ENCODE results near the gene CDH26.

The CDH26 gene

DNA sequence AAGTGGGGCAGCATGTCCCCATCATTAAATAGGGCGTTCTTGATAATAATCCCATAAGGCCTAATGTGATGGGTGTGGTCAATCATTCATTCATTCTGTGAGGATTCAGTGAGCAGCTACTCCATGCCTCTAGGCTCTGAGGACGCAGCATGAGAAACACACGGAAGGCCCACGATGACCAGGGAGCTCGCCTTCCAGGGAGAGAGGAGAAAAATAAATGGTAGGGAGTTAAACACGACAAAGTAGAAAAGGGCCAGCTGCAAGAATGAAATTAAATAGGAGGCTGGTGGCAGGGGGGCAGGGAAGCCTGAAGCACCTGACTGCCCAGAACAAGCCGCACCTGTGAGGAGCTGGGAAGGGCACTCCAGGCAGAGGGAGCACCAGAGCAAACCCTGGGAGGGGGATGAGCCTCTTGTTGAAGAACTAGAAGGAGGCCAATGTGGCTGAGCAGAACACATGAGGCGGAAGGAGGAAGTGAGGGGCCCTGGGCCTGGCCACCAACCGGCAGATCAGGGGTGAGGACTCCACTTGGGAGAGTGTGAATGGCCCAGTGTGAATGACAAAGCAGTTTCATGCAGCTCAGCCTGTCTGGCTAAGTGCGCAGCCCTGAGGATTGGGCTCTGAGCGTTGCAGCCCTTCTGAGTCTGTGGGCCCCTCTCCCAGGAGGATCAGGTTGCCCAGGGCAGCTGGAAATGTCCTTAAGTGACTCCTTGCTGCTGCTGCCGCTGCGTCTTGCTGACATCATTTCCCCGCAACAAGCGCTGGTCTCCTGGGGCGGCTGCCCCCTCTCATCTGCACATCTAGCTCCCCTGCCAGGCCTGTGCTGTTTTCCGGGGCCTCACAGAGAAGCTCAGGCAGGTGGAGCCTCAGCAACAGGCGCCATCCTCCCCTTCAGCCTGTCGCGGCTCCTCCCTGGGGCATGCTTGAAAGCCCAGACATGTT lies 99.9 kb downstream of the CDH26 start:
- in situ Hi-C loops (cut with MboI; ENCODE audit: low sequenced_read_pairs) = no loop called here

DNA sequence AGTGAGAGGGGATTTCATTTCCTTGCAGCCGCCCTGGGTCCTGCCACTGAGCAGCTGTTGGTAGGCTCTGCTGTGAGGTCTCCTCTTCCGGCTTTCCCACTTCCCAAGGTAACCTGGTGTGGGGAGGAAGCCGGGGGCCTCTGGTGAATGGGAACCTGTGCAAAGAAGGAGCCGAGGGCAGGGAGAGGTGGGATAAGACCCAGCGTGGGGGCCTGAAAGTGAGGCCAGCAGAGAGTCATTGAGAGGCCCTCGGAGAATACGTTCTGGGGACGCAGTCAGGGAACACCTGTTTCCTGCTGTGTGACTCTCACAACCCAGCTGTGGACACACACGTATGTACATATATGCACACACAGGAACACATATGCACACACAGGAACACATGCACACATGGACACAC lies 100.7 kb downstream of the CDH26 start:
- in situ Hi-C loops (cut with MboI; ENCODE audit: low sequenced_read_pairs) = no loop called here

DNA sequence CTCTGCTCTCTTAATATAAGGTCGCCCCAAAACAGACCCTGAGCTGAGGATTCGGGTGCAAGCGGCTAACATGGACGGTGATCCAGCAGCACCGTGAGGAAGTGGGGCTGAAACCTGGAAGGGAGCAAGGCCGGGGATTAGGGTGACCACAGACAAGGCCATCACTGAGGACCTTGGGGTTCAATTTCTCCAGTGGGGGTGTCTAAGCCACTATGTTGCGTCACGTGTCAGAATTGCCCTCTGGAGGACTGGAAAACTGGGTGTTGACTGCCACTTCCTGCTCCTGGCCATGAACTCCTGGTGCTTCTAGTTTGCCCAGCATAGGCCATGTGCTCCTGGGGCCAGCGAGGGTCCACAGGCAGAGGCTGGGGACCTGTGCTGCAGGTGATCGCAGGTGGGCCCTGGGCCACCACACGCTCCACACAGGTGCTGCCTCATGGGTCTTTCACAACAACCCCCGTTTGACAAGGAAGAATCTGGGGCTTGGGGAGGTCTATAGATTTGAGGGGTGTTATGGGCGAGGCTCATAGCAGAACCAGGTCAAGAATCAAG lies 101.9 kb downstream of the CDH26 start:
- in situ Hi-C loops (cut with MboI; ENCODE audit: low sequenced_read_pairs) = no loop called here

- in situ Hi-C loops (cut with MboI; ENCODE audit: low sequenced_read_pairs) = no loop called here
These were observed 102.4 kb downstream of the CDH26 start for GRCh38 chr20:60060593-60060992.

GRCh38 chr20:60062431-60063047 lies 104.3 kb downstream of the CDH26 start:
- in situ Hi-C loops (cut with MboI; ENCODE audit: low sequenced_read_pairs) = no loop called here

GRCh38 chr20:60063048-60063451 lies 104.8 kb downstream of the CDH26 start:
- in situ Hi-C loops (cut with MboI; ENCODE audit: low sequenced_read_pairs) = no loop called here

GRCh38 chr20:60063739-60064380 lies 105.6 kb downstream of the CDH26 start:
- in situ Hi-C loops (cut with MboI; ENCODE audit: low sequenced_read_pairs) = no loop called here
